Endothelial cell (in vitro differentiated cells): ENCODE data around the gene GATAD2B. TPM values are rescaled to one million over a fixed set of nuclear protein-coding genes. Genes with fewer than 3 reads are reported as not detected.

Experiments
- DNase-seq: peaks from one replicate; pipeline ENCODE4 v3.0.0; 2021; ENCODE audit warnings: low spot score
- H3K27ac Mint-ChIP-seq: one replicate; pipeline ENCODE4 v1.8.0; 2021; ENCODE audit warnings: mixed read lengths, inconsistent platforms; ENCODE audit not compliant: unreplicated experiment
- H3K27me3 Mint-ChIP-seq: one replicate; pipeline ENCODE4 v1.8.0; 2021; ENCODE audit warnings: mild to moderate bottlenecking, moderate library complexity, mixed read lengths, inconsistent platforms; ENCODE audit not compliant: unreplicated experiment
- H3K36me3 Mint-ChIP-seq: one replicate; pipeline ENCODE4 v1.8.0; 2021; ENCODE audit warnings: mild to moderate bottlenecking, low read depth, mixed read lengths, inconsistent platforms; ENCODE audit not compliant: unreplicated experiment
- H3K4me1 Mint-ChIP-seq: one replicate; pipeline ENCODE4 v1.8.0; 2021; ENCODE audit warnings: mild to moderate bottlenecking, mixed read lengths, inconsistent platforms; ENCODE audit not compliant: unreplicated experiment
- H3K4me3 Mint-ChIP-seq: one replicate; pipeline ENCODE4 v1.8.0; 2021; ENCODE audit warnings: mild to moderate bottlenecking, mixed read lengths, inconsistent platforms; ENCODE audit not compliant: unreplicated experiment
- H3K9me3 Mint-ChIP-seq: one replicate; pipeline ENCODE4 v1.8.0; 2021; ENCODE audit warnings: mixed read lengths, inconsistent platforms; ENCODE audit not compliant: unreplicated experiment
- total RNA-seq: library from RNA; stranded (reverse); fragmentation: NEBNext Ultra II Directional; extraction: Animal tissue kit (Norgen Biotek cat#: 25700); gene quantifications from one replicate; pipeline ENCODE4 v1.2.1, GENCODE V29; 2021; ENCODE audit not compliant: unreplicated experiment
- TF ChIP-seq, protein P1 (sequence below): fragments of 200-600 bp; sonication (generic); IDR thresholded peaks from one replicate; pipeline ENCODE4 v1.5.0; 2021; ENCODE audit warnings: antibody characterized with exemption; ENCODE audit not compliant: unreplicated experiment

Gene GATAD2B
- total RNA-seq, 1 donor from 2014 or later = 45.4 TPM

DNA sequence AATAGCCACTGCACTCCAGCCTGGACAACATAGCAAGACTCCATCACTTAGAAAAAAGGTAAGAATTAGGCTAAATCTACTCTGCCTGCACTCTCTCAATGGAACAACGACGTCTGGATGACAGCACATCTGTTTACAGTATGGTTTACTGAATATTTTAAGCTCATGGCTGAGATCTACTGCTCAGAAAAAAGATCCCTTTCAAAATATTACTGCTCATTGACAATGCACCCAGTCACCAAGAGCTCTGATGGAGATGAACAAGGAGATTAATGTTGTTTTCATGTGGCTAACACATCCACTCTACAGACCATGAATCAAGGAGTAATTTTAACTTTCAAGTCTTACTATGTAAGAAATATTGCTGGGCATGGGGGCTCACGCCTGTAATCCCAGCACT, 89.6 kb downstream of the GATAD2B start:
- TF ChIP-seq, protein P1, sequence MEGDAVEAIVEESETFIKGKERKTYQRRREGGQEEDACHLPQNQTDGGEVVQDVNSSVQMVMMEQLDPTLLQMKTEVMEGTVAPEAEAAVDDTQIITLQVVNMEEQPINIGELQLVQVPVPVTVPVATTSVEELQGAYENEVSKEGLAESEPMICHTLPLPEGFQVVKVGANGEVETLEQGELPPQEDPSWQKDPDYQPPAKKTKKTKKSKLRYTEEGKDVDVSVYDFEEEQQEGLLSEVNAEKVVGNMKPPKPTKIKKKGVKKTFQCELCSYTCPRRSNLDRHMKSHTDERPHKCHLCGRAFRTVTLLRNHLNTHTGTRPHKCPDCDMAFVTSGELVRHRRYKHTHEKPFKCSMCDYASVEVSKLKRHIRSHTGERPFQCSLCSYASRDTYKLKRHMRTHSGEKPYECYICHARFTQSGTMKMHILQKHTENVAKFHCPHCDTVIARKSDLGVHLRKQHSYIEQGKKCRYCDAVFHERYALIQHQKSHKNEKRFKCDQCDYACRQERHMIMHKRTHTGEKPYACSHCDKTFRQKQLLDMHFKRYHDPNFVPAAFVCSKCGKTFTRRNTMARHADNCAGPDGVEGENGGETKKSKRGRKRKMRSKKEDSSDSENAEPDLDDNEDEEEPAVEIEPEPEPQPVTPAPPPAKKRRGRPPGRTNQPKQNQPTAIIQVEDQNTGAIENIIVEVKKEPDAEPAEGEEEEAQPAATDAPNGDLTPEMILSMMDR = no peak
- H3K27ac Mint-ChIP-seq = peak overlapping the region; percentile 2
- no peaks in the 10 kb centered on the region for H3K9me3 Mint-ChIP-seq
- H3K27me3 Mint-ChIP-seq = peaks cover 2% of the 10 kb centered on the region
- peaks cover 2% of the 10 kb centered on the region for H3K36me3 Mint-ChIP-seq
- no peak overlapping the region for H3K4me3 Mint-ChIP-seq
- no peak for DNase-seq
- peaks cover 17% of the 10 kb centered on the region for H3K4me1 Mint-ChIP-seq

DNA sequence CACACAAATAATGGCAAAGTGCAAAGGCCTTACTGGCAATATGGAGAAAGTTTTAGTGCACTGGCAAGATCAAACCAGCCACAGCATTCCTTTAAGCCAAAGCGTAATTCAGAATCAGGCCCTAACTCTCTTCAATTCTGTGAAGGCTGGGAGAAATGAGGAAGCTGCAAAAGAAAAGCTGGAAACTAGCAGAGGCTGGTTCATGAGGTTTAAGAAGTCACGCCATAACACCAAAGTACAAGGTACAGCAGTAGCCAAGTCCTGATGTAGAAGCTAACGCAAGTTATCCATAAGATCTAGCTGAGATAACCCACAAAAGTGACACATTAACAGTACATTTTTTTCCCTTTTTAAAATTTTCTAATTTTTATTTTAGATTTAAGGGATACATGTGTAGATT, 90.5 kb downstream of the GATAD2B start:
- no peak for DNase-seq
- H3K27me3 Mint-ChIP-seq = peaks cover 2% of the 10 kb centered on the region
- peaks cover 10% of the 10 kb centered on the region for H3K36me3 Mint-ChIP-seq
- H3K4me3 Mint-ChIP-seq = no peak overlapping the region
- H3K4me1 Mint-ChIP-seq = peaks cover 15% of the 10 kb centered on the region
- TF ChIP-seq, protein P1 = no peak
- no peak overlapping the region for H3K27ac Mint-ChIP-seq
- H3K9me3 Mint-ChIP-seq = no peaks in the 10 kb centered on the region

DNA sequence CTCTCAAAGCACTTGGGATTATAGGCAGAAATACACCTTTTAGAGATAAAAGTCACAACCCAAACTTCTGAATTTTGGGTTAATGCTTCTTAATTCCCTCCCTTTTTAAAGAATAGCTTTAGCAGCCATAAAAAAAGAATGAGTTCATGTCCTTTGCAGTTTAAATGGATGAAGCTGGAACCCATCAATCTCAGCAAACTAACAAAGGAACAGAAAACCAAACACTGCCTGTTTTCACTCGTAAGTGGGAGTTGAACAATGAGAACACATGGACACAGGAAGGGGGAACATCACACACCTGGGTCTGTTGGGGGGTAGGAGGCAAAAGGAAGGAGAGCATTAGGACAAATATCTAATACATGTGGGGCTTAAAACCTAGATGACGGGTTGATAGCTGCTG, 91.7 kb downstream of the GATAD2B start:
- H3K27ac Mint-ChIP-seq = peak overlapping the region; percentile 79

GRCh38 chr1:153827168-153827964, 95.4 kb downstream of the GATAD2B start:
- Mint-ChIP-seq H3K4me1 (peaks cover 10% of the 10 kb centered on the region), H3K36me3 (peaks cover 16% of the 10 kb centered on the region), H3K27me3 (peaks cover 2% of the 10 kb centered on the region), H3K4me3 (no peak overlapping the region), H3K9me3 (no peaks in the 10 kb centered on the region), H3K27ac (no peak overlapping the region)
- TF ChIP-seq, protein P1 = no peak
- no peak for DNase-seq

More for the DNA sequence above, 91.7 kb downstream of the GATAD2B start:
- TF ChIP-seq, protein P1 = no peak
- Mint-ChIP-seq H3K4me1 (peaks cover 15% of the 10 kb centered on the region), H3K4me3 (peak overlapping the region; percentile 82), H3K27me3 (peaks cover 2% of the 10 kb centered on the region), H3K36me3 (peaks cover 12% of the 10 kb centered on the region), H3K9me3 (no peaks in the 10 kb centered on the region)
- no peak for DNase-seq

DNA sequence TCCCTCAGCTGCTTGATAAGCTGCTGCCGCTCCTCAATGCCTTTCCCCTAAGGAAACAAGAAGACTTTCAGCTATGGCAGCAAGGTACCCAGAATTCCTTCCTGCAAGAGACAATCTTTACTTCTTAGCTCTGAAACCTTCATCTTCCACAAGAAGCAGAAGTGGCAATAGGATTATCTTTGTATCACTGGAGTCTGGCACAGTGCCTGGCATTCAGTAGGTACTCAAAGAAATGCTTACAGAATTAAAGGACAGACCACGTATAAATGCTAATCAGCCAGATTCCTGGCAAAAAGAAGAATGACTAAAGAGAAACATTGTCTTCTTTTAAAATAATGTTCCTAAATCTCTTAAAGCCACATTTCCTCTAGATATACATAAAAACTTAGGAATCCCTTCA, 103.9 kb downstream of the GATAD2B start:
- DNase-seq = no peak
- no peaks in the 10 kb centered on the region for H3K9me3 Mint-ChIP-seq
- TF ChIP-seq, protein P1 = no peak
- H3K27me3 Mint-ChIP-seq = peaks cover 2% of the 10 kb centered on the region
- no peak overlapping the region for H3K27ac Mint-ChIP-seq
- no peak overlapping the region for H3K4me3 Mint-ChIP-seq
- peaks cover 37% of the 10 kb centered on the region for H3K36me3 Mint-ChIP-seq
- no peaks in the 10 kb centered on the region for H3K4me1 Mint-ChIP-seq
